ENCODE data around the gene MDH1B.

DNA sequence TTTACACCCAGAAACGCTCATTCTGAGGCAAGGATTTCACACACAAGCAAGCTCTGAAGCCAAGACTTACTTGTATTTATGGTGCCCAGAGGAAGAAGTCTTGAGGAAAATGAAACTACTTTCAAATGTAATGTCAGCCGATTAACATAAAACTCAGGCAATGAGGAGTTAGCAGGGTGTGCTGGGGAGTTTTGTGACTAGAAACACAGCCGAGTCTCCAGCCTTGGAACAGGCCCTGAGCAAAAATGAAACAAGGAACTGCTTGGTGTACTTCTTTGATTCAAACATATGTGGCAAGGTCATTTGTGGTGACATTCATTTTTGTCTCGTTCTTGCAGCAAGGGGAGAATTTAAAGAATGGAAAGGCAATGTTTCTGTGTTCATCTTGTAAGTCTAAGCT is 51.4 kb downstream of the MDH1B start:
- TF ChIP-seq, protein P1, sequence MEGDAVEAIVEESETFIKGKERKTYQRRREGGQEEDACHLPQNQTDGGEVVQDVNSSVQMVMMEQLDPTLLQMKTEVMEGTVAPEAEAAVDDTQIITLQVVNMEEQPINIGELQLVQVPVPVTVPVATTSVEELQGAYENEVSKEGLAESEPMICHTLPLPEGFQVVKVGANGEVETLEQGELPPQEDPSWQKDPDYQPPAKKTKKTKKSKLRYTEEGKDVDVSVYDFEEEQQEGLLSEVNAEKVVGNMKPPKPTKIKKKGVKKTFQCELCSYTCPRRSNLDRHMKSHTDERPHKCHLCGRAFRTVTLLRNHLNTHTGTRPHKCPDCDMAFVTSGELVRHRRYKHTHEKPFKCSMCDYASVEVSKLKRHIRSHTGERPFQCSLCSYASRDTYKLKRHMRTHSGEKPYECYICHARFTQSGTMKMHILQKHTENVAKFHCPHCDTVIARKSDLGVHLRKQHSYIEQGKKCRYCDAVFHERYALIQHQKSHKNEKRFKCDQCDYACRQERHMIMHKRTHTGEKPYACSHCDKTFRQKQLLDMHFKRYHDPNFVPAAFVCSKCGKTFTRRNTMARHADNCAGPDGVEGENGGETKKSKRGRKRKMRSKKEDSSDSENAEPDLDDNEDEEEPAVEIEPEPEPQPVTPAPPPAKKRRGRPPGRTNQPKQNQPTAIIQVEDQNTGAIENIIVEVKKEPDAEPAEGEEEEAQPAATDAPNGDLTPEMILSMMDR (conservative IDR thresholded peaks at IDR 0.05 in 1 of 2, IDR thresholded peaks at IDR 0.05 in 1 of 2; ENCODE audit: extremely low read depth in 1 of 2, insufficient read depth in 1 of 2, low read depth in 1 of 2, low read length in 2 of 2) = no peak
- TF ChIP-seq EZH2 (IDR thresholded peaks at IDR 0.05; ENCODE audit: borderline replicate concordance, low read length) = no peak
